NCI-H2081 treated with DMSO at 0.1 percent for 48 hours (cell line): ENCODE results near the gene GHDC.

Experiments used
- DNase-seq: peaks from one replicate; lab custom pipeline; 2025; lab: John Stamatoyannopoulos, UW

The GHDC gene

GRCh38 chr17:42182927-42183734 is 11.2 kb downstream of the GHDC start:
- DNase-seq: no peak

DNA sequence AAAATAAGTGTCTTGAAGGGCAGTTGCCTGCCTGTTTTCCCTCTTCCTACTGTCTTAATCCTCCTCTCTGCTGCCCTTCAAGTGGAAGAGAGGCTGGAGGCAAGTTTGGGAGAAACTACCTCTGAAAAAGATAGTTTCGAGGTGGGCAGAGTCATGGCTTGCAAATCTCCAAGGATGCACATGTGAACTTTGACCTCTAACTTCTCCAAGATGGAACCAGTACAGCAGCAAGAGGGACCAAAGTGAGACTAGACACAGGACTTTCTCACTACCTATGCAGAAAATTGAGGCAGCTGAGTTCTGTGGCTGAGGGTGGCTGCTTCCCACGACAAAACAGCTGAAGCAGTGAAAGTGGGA is 12.5 kb downstream of the GHDC start:
- no peak for DNase-seq

DNA sequence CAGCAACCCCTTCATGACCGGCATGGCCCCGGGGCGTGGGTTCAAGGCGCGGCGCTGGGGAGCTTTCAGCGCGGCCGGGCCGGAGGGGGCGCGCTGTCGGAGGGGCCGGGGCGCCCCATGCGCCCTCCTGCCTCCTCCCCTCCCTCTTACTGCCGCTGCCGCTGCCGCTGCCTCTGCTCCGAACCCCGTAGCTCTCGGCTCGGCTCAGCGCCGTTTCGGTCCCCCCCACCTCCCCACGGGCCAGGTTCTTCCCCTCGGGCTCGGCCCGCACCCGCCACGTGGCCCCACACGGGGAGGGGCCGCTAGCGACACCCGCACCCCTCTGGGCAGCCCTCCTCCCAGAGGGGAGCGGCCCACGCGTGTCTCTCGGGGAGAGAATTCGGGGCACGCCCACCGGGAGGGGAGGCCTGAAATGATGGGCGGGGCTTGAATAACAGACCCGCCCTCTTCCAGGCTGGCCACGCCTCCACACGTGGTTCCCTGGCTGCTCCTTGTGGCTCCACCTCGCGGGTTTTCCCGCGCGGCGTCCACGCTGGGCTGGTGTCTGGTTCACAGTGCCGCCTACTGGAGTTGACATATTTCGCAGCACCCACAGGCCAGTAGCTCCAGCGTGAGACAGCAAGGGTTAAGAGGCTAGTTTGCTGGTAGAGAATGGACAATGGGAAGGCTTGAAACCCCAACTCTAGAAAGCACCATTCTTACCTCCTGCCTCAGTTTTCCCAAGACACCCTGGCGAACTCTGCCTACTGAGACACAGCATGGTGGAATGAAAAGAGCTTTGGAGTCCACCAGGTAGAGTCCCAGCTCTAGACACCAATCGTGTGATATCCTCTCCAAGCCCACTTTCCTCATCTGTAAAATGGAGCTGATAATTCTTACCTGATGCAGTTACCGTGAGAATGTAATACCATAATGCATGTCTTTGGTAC is 13.1 kb downstream of the GHDC start, which contains the start of gene KCNH4:
Gene KCNH4, minus strand, starts transcription at position 221 of the 929 bp plus-strand sequence. Its CDS starts 197 bp downstream, at position 24.
- DNase-seq: peak; percentile 39

DNA sequence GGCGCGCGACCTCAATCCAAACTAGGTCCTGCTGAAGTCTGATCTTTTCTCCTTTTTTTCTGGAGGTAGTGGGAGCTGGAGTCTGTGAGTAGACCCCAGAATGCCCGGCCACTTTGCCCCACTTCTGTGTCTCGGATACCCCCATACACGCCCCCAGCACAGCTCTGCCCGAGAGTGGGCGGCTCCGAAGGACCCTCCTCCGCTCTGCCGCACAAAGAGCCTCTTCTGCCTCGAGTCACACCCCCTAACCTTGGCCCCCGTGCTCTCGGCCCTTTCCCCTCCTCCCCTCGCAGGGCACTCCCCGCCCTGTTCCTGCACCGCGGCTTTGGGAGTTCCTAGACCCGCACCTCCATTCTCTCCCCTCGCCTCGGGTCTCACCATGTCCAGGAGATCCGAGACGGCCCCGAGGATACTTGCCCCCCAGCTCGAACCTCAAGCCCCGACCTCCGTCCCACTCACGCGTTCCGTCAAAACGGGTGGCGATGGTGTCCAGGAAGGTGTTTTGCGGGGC is 13.8 kb downstream of the GHDC start:
- DNase-seq: no peak

GRCh38 chr17:42179911-42180410 is 14.3 kb downstream of the GHDC start:
- DNase-seq: no peak

DNA sequence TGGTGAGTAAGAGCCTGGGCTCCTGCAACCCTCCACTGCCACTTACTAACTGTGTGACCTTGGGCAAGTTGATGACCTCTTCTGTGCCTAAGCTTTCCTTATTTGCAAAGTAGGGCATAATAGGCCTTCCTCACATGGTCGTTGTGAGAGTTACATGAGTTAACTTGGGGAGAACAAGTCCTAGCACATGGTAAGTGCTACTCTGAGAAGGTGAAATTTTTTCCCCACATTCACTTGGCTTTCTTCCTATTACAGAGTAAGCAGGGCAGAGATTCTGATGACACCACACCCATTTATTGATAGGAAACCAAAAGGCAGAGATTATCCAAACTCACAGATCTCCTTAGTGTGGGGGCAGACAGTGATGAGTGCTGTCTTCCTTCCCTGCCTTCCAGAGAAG is 15.0 kb downstream of the GHDC start:
- DNase-seq: no peak

GRCh38 chr17:42178817-42179216 is 15.5 kb downstream of the GHDC start:
- DNase-seq: no peak

- no peak for DNase-seq
Observed at GRCh38 chr17:42177684-42178083, 16.6 kb downstream of the GHDC start.

GRCh38 chr17:42174126-42174783 is 20.0 kb downstream of the GHDC start:
- DNase-seq: no peak

- DNase-seq: no peak
Observed at GRCh38 chr17:42171831-42172230, 22.5 kb downstream of the GHDC start.

DNA sequence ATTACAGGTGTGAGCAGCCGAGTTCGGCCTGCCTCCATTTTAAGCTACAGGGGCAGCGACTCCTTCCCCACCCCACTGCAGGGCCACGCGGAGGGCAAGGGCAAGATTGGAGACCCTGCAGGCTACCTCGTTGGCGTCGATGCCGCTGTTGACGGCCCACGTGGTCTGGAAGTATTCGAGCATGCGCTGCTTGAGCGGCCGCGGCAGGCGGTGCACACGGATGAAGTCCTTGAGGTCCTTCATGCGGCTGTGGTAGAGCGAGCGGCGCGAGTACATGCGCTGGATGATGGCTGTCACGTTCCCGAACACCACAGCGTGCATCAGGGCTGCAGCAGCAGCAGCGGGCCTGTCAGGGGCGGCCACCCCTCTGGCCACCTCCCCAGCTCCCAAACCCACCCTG is 24.9 kb downstream of the GHDC start:
- no peak for DNase-seq

DNA sequence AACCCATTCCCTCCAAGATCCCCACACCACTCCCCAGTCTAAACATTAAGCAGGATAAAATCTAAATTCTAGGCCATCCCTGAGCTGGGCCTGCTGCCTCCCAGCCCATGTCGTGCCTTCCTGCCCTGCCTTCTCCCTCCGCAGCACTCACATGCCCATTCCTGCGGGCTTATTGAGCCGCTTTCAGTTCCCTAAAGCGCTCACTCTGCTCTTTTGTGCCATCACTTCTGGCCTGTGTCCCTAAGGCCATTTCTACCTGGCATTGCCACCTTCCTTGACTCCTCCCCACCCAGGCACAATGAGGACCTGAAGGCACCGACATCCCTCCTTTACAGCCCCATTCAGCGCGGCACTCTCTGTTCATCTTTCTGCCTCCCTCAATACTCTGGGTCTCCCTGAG is 26.5 kb downstream of the GHDC start:
- DNase-seq: no peak

- DNase-seq: no peak
Observed at GRCh38 chr17:42166196-42166763, 28.0 kb downstream of the GHDC start.

DNA sequence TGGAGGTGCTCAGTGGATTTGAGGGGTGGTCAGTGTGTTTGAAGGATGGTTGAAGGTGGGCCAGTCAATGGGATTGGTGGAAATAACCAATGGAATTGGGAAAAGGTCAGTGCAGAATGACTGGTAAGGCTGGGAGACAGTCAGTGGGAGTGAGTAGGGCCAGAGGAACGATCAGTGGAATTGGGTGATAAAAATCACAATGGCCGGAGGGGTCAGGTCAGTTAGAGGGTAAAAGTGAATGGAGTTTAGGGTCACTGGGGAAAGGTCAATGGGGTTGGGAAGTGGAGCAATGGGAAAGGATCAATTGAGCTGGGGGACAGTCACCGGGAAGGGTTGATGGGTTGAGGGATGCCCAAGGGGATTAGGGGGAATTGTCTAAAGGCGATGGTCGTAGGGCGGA is 28.5 kb downstream of the GHDC start:
- no peak for DNase-seq

GRCh38 chr17:42163696-42164407 is 30.4 kb downstream of the GHDC start:
- no peak for DNase-seq

DNA sequence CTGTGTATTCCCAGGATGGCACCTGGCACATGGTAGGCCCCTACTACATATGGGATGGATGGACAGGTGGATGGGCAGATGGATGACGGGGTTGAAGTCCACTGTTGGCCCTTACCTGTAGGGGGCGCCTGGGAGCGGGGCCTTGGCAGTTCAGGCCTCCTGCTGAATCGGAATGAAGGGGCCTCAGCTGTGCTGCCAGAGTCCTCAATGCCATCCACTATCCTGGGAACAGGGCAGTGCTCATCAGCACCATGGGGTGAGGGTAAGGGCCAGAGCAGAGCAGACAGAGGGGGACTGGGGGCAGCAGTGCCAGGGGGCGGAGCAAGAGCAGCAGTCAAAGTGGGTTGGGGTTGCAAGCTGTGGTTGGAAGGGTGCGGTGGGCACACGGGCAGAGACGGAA is 31.2 kb downstream of the GHDC start:
- DNase-seq: no peak

- no peak for DNase-seq
Observed at GRCh38 chr17:42160531-42160910, 33.8 kb downstream of the GHDC start.

DNA sequence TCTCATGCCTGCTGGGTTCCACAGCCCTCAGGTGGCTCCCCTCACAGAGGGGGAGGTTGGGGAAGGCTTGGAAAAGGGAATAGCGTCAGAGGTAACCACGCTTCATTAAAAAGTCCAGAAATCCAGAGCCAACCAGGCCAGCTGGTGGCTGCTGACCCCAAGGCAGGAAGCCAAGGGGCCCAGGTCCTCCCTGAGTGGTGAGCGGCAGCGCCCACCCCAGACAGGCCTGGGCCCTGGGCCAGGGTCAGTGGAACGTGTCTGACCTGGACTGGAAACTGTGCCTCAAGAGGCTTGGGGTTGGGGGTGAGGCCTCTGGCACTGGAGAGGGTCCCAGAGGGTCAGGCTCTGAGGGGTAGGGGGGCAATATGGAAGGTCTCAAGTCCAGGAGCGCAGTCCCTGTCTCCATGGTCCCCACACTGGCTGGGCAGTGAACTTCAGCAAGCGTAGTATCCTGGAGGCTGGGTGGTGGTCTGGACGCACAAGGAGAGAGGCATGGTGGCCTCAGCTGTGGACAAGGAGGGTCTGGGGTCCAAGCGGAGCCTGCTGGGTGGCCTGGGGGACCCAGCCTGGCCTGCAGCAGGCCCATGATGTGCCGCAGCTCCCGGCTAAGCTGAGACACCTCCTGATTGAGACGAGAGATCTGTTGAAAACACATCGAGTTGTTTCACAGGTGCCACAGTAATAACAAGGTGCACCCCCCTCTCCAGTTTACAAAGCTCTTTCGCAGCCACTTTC is 34.3 kb downstream of the GHDC start:
- no peak for DNase-seq

GRCh38 chr17:42155614-42156045 is 38.7 kb downstream of the GHDC start:
- DNase-seq: no peak
